ENCODE results near the gene C19orf44.

DNA sequence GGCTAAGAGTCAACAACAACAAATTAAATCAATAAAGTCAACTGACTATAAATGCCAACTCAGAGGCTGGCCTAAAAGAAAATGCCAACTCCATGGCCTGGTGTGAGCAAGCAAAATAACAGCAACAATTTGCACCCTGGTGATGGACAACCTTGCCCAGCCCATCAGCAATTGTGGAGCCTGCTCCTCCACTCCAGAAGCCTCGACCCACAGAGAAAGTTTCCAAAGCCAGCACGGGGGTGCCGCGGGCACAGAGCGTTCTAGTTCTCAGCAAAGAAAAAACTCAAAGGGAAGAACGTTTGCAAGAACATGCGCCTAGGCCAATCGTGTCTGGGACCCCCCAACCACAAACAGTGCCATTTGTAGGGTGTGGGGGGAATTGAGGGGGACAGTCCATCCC lies 35.7 kb upstream of the C19orf44 start:
- TF ChIP-seq POLR2A (IDR thresholded peaks at IDR 0.05; ENCODE audit: low read length) (no peak), GATA1 (IDR thresholded peaks at IDR 0.05; ENCODE audit: low read depth, low read length) (no peak)
